HepG2 (cell line): ENCODE data around the gene RGL1. TPM values are rescaled to one million over a fixed set of nuclear protein-coding genes. Genes with fewer than 3 reads are reported as not detected.

ENCODE experiments used
- BCL6 ChIP-seq: IDR thresholded peaks from 2 replicates; pipeline ENCODE4 v1.6.1; 2016; ENCODE audit warnings: missing genetic modification reagents, missing compliant biosample characterization
- CAMTA2 ChIP-seq: sonication (generic); formaldehyde crosslinking; IDR thresholded peaks from 2 replicates; pipeline ENCODE4 v1.4.0; 2020; ENCODE audit warnings: mild to moderate bottlenecking, missing genetic modification reagents, borderline replicate concordance
- CBX1 ChIP-seq: IDR thresholded peaks from one replicate; pipeline ENCODE4 v1.6.1; 2016; ENCODE audit warnings: antibody characterized with exemption, low read depth
- E2F5 ChIP-seq: sonication (generic); formaldehyde crosslinking; conservative IDR thresholded peaks from 2 replicates; pipeline ENCODE4 v1.4.0; 2020; ENCODE audit warnings: missing genetic modification reagents
- FOXA3 ChIP-seq: IDR thresholded peaks from 2 replicates; pipeline ENCODE4 v1.6.1; 2016; ENCODE audit warnings: missing genetic modification reagents, missing compliant biosample characterization
- FOXP1 ChIP-seq, 2 experiments: fragments of 450-650 bp in 1 of 2; IDR thresholded peaks; 2 replicates each; pipeline ENCODE4 v1.6.1; 2017 to 2018; ENCODE audit warnings: antibody characterized with exemption in 1 of 2
- GMEB1 ChIP-seq: sonication (generic); formaldehyde crosslinking; IDR thresholded peaks from 2 replicates; pipeline ENCODE4 v1.5.1; 2020; ENCODE audit warnings: missing genetic modification reagents, mild to moderate bottlenecking, borderline replicate concordance
- MAFF ChIP-seq: IDR thresholded peaks from 2 replicates; pipeline ENCODE4 v1.6.1; 2011; ENCODE audit warnings: low read depth, low read length, improper control_type of control experiment
- POLR2G ChIP-seq: fragments of 200-400 bp; formaldehyde crosslinking; IDR thresholded peaks from 2 replicates; pipeline ENCODE4 v1.6.1; 2018; ENCODE audit warnings: mild to moderate bottlenecking, low read depth, low read length, moderate library complexity
- PRDM10 ChIP-seq: sonication (generic); formaldehyde crosslinking; IDR thresholded peaks from 2 replicates; pipeline ENCODE4 v1.4.0; 2020; ENCODE audit warnings: low read depth, missing genetic modification reagents
- REST ChIP-seq, 2 experiments: IDR thresholded peaks; 2 replicates each; pipeline ENCODE4 v1.6.1; 2011 to 2012; ENCODE audit warnings: low read length in 2 of 2, borderline replicate concordance in 1 of 2, low read depth in 1 of 2, mild to moderate bottlenecking in 1 of 2, moderate library complexity in 1 of 2
- RXRB ChIP-seq: IDR thresholded peaks from 2 replicates; pipeline ENCODE4 v1.6.1; 2016; ENCODE audit warnings: borderline replicate concordance, missing genetic modification reagents, missing compliant biosample characterization
- SMAD9 ChIP-seq: sonication (generic); formaldehyde crosslinking; IDR thresholded peaks from 2 replicates; pipeline ENCODE4 v1.5.1; 2020; ENCODE audit warnings: mild to moderate bottlenecking, missing genetic modification reagents
- SOX13 ChIP-seq, 3 experiments: fragments of 450-650 bp in 1 of 3; sonication (generic) in 1 of 3; formaldehyde crosslinking in 1 of 3; IDR thresholded peaks in 2 of 3; conservative IDR thresholded peaks in 1 of 3; 2 replicates each; pipeline versions ENCODE4 v1.5.0 to v1.6.1; 2016 to 2020; ENCODE audit warnings: antibody characterized with exemption in 1 of 3, mild to moderate bottlenecking in 1 of 3, missing compliant biosample characterization in 1 of 3, missing genetic modification reagents in 1 of 3, moderate library complexity in 1 of 3
- THAP7 ChIP-seq: sonication (generic); formaldehyde crosslinking; IDR thresholded peaks from 2 replicates; pipeline ENCODE4 v1.8.1; 2023; ENCODE audit warnings: mild to moderate bottlenecking, missing genetic modification reagents
- ZMYM4 ChIP-seq: sonication (generic); formaldehyde crosslinking; IDR thresholded peaks from 2 replicates; pipeline ENCODE4 v1.8.1; 2023; ENCODE audit warnings: mild to moderate bottlenecking, missing genetic modification reagents
- ZNF17 ChIP-seq: sonication (generic); formaldehyde crosslinking; IDR thresholded peaks from 2 replicates; pipeline ENCODE4 v1.5.0; 2020; ENCODE audit warnings: mild to moderate bottlenecking, missing genetic modification reagents
- ZNF263 ChIP-seq: sonication (generic); formaldehyde crosslinking; IDR thresholded peaks from 2 replicates; pipeline ENCODE4 v1.4.0; 2020; ENCODE audit warnings: missing genetic modification reagents
- ZNF331 ChIP-seq: sonication (generic); formaldehyde crosslinking; IDR thresholded peaks from 2 replicates; pipeline ENCODE4 v1.4.0; 2020; ENCODE audit warnings: missing genetic modification reagents
- polyA plus RNA-seq, 8 experiments: library from polyadenylated mRNA; depleted of rRNA in 3 of 8; stranded (reverse) in 7 of 8; unstranded in 1 of 8; fragments of >200 nt; fragmentation: Illumina TruSeq in 4 of 8; extraction: Trizol in 4 of 8; gene quantifications; 2 replicates each; pipeline versions ENCODE4 v1.2.1 to v1.2.3, GENCODE V29; 2011 to 2016; ENCODE audit warnings: low read depth in 4 of 8, missing spikeins in 1 of 8, mixed read lengths in 1 of 8; ENCODE audit not compliant: insufficient read depth in 1 of 8
- total RNA-seq, 5 experiments: library from RNA; depleted of rRNA; stranded (reverse); fragments of >200 nt; fragmentation: Illumina TruSeq; extraction: Trizol; gene quantifications; 2 replicates each; pipeline ENCODE4 v1.2.3, GENCODE V29; 2016; ENCODE audit warnings: low read depth in 1 of 5

Gene RGL1
- total and polyA plus RNA-seq, 2 of the 13 experiments (the other 11 are each of a cell fraction or from before 2014, with no cell fraction given), result 3.5 to 4.7 TPM

- TF ChIP-seq GMEB1 (CRISPR knock-in tag), result no peak
- no peak for TF ChIP-seq CAMTA2 (CRISPR knock-in tag)
- TF ChIP-seq PRDM10 (CRISPR knock-in tag), result peak; percentile 55; the same call in 1 of the 2 replicates
- TF ChIP-seq CBX1, result no peak
- no peak for TF ChIP-seq SMAD9 (CRISPR knock-in tag)
- TF ChIP-seq ZNF17, result no peak
- TF ChIP-seq ZMYM4, result 0 out of 2 replicates have a peak, but pooled peaks have one; percentile 48
- TF ChIP-seq THAP7 (CRISPR knock-in tag), result no peak
- TF ChIP-seq SOX13 (IDR thresholded peaks at IDR 0.05), result no peak
- TF ChIP-seq SOX13 (CRISPR knock-in tag; conservative IDR thresholded peaks at IDR 0.05 in 1 of 2, IDR thresholded peaks at IDR 0.05 in 1 of 2), result peak in 1 of 2 experiments; percentile 37; a peak in 2 of 4 replicates
- TF ChIP-seq FOXA3 (CRISPR knock-in tag), result peak; percentile 75
- no peak for TF ChIP-seq FOXP1 (IDR thresholded peaks at IDR 0.05)
- peak; percentile 55 for TF ChIP-seq FOXP1 (CRISPR knock-in tag; IDR thresholded peaks at IDR 0.05)
- no peak for TF ChIP-seq E2F5 (CRISPR knock-in tag)
- TF ChIP-seq RXRB (CRISPR knock-in tag), result peak; percentile 85
- peak; percentile 97 for TF ChIP-seq MAFF
- no peak for TF ChIP-seq ZNF263 (CRISPR knock-in tag)
- peak; percentile 55; the same call in 1 of the 2 replicates for TF ChIP-seq ZNF331
- TF ChIP-seq BCL6 (CRISPR knock-in tag), result peak; percentile 68
- TF ChIP-seq REST (IDR thresholded peaks at IDR 0.05; ENCODE audit: borderline replicate concordance in 1 of 2, low read depth in 1 of 2, low read length in 2 of 2), result peak in 1 of 2 experiments; percentile 35; a peak in 1 of 4 replicates
- no peak for TF ChIP-seq POLR2G
Measured at GRCh38 chr1:183892351-183892793, 87.5 kb downstream of the RGL1 start (continued).
